HepG2 (cell line): ENCODE measurements around the gene FECH. TPM values are rescaled to one million over a fixed set of nuclear protein-coding genes. Genes with fewer than 3 reads are reported as not detected.

Experiments
- ATF6 ChIP-seq: sonication (generic); formaldehyde crosslinking; conservative IDR thresholded peaks from 2 replicates; pipeline ENCODE4 v1.4.0; 2020; ENCODE audit warnings: missing genetic modification reagents
- CBX1 ChIP-seq: IDR thresholded peaks from one replicate; pipeline ENCODE4 v1.6.1; 2016; ENCODE audit warnings: antibody characterized with exemption, low read depth
- CHD2 ChIP-seq: IDR thresholded peaks from 2 replicates; pipeline ENCODE4 v1.6.1; 2011; ENCODE audit warnings: low read depth, low read length, improper control_type of control experiment
- ELF4 ChIP-seq: sonication (generic); formaldehyde crosslinking; IDR thresholded peaks from 2 replicates; pipeline ENCODE4 v1.5.0; 2020; ENCODE audit warnings: missing genetic modification reagents, mild to moderate bottlenecking, moderate library complexity, borderline replicate concordance
- FUBP1 ChIP-seq: sonication (generic); formaldehyde crosslinking; IDR thresholded peaks from 2 replicates; pipeline ENCODE4 v1.5.1; 2020; ENCODE audit warnings: missing genetic modification reagents, mild to moderate bottlenecking, borderline replicate concordance
- HNF4G ChIP-seq, 2 experiments: sonication (generic) in 1 of 2; formaldehyde crosslinking in 1 of 2; IDR thresholded peaks; 2 replicates each; pipeline versions ENCODE4 v1.4.0 to v1.6.1; 2011 to 2020; ENCODE audit warnings: borderline replicate concordance in 2 of 2, low read depth in 2 of 2, mild to moderate bottlenecking in 2 of 2, low read length in 1 of 2, missing genetic modification reagents in 1 of 2, moderate library complexity in 1 of 2
- HOMEZ ChIP-seq: IDR thresholded peaks from 2 replicates; pipeline ENCODE4 v1.6.1; 2016; ENCODE audit warnings: low read depth
- HOXD1 ChIP-seq: sonication (generic); formaldehyde crosslinking; IDR thresholded peaks from 2 replicates; pipeline ENCODE4 v1.5.0; 2020; ENCODE audit warnings: missing genetic modification reagents
- MYNN ChIP-seq: sonication (generic); formaldehyde crosslinking; IDR thresholded peaks from 2 replicates; pipeline ENCODE4 v1.4.0; 2020; ENCODE audit warnings: mild to moderate bottlenecking, low read depth, missing genetic modification reagents
- NFATC3 ChIP-seq: sonication (generic); formaldehyde crosslinking; IDR thresholded peaks from 2 replicates; pipeline ENCODE4 v1.5.1; 2020; ENCODE audit warnings: mild to moderate bottlenecking, missing genetic modification reagents
- RARG ChIP-seq: sonication (generic); formaldehyde crosslinking; IDR thresholded peaks from 2 replicates; pipeline ENCODE4 v1.4.0; 2020; ENCODE audit warnings: low read depth, mild to moderate bottlenecking, missing genetic modification reagents
- RNF2 ChIP-seq: fragments of 450-650 bp; conservative IDR thresholded peaks from 2 replicates; pipeline ENCODE4 v1.6.1; 2016; ENCODE audit warnings: low read depth
- SMARCC2 ChIP-seq: fragments of 450-650 bp; IDR thresholded peaks from 2 replicates; pipeline ENCODE4 v1.6.1; 2017; ENCODE audit warnings: antibody characterized with exemption, mild to moderate bottlenecking
- SMC3 ChIP-seq: IDR thresholded peaks from 2 replicates; pipeline ENCODE4 v1.6.1; 2011; ENCODE audit warnings: low read length, improper control_type of control experiment
- SNAI1 ChIP-seq: sonication (generic); formaldehyde crosslinking; IDR thresholded peaks from 2 replicates; pipeline ENCODE4 v1.5.0; 2020; ENCODE audit warnings: mild to moderate bottlenecking, missing genetic modification reagents, borderline replicate concordance
- STAG1 ChIP-seq: sonication (generic); formaldehyde crosslinking; IDR thresholded peaks from 2 replicates; pipeline ENCODE4 v1.4.0; 2020; ENCODE audit warnings: missing genetic modification reagents
- ZNF138 ChIP-seq: sonication (generic); formaldehyde crosslinking; IDR thresholded peaks from 2 replicates; pipeline ENCODE4 v1.5.0; 2020; ENCODE audit warnings: mild to moderate bottlenecking, low read depth, missing genetic modification reagents
- ZNF468 ChIP-seq: sonication (generic); formaldehyde crosslinking; IDR thresholded peaks from 2 replicates; pipeline ENCODE4 v1.8.0; 2022; ENCODE audit warnings: mild to moderate bottlenecking, moderate library complexity, missing genetic modification reagents
- ZNF510 ChIP-seq: sonication (generic); formaldehyde crosslinking; IDR thresholded peaks from 2 replicates; pipeline ENCODE4 v1.4.0; 2020; ENCODE audit warnings: low read depth, mild to moderate bottlenecking, missing genetic modification reagents
- ZNF710 ChIP-seq: sonication (generic); formaldehyde crosslinking; IDR thresholded peaks from 2 replicates; pipeline ENCODE4 v1.5.0; 2020; ENCODE audit warnings: mild to moderate bottlenecking, missing genetic modification reagents, borderline replicate concordance
- ZNF841 ChIP-seq: sonication (generic); formaldehyde crosslinking; IDR thresholded peaks from 2 replicates; pipeline ENCODE4 v1.8.1; 2023; ENCODE audit warnings: missing genetic modification reagents, borderline replicate concordance
- polyA plus RNA-seq, 8 experiments: library from polyadenylated mRNA; depleted of rRNA in 3 of 8; stranded (reverse) in 7 of 8; unstranded in 1 of 8; fragments of >200 nt; fragmentation: Illumina TruSeq in 4 of 8; extraction: Trizol in 4 of 8; gene quantifications; 2 replicates each; pipeline versions ENCODE4 v1.2.1 to v1.2.3, GENCODE V29; 2011 to 2016; ENCODE audit warnings: low read depth in 4 of 8, missing spikeins in 1 of 8, mixed read lengths in 1 of 8; ENCODE audit not compliant: insufficient read depth in 1 of 8
- total RNA-seq, 5 experiments: library from RNA; depleted of rRNA; stranded (reverse); fragments of >200 nt; fragmentation: Illumina TruSeq; extraction: Trizol; gene quantifications; 2 replicates each; pipeline ENCODE4 v1.2.3, GENCODE V29; 2016; ENCODE audit warnings: low read depth in 1 of 5

FECH gene
- total and polyA plus RNA-seq, 2 of the 13 experiments (the other 11 are each of a cell fraction or from before 2014, with no cell fraction given), result 14.7 to 21.9 TPM

- TF ChIP-seq FUBP1 (CRISPR knock-in tag) (no peak), HNF4G (IDR thresholded peaks at IDR 0.05; ENCODE audit: borderline replicate concordance, low read depth, low read length) (no peak), HNF4G (CRISPR knock-in tag; IDR thresholded peaks at IDR 0.05; ENCODE audit: borderline replicate concordance, low read depth) (peak; percentile 53; the same call in 1 of the 2 replicates), RNF2 (no peak), ZNF841 (CRISPR knock-in tag) (no peak), ATF6 (CRISPR knock-in tag) (no peak), ZNF138 (CRISPR knock-in tag) (no peak), ZNF710 (no peak), CBX1 (no peak), RARG (CRISPR knock-in tag) (no peak), HOXD1 (no peak), SMARCC2 (no peak), ELF4 (CRISPR knock-in tag) (no peak), SNAI1 (no peak), SMC3 (no peak), MYNN (CRISPR knock-in tag) (no peak), NFATC3 (no peak), HOMEZ (CRISPR knock-in tag) (no peak), ZNF510 (no peak), ZNF468 (CRISPR knock-in tag) (no peak), STAG1 (CRISPR knock-in tag) (no peak), CHD2 (no peak)
Observed at GRCh38 chr18:57586251-57587049, at the start of gene FECH (continued).
